T-helper 2 cell treated with Interferon-gamma antibody and Interleukin-4, amounts not matched to agents 5 μg/mL and 100 μg/mL, for 36 hours (primary cell): ENCODE data around the gene METTL17.
"Not testable (repeated sequence)": the region's sequence is repeated elsewhere in the genome, so short reads cannot be mapped to it uniquely, and the experiment has no call there.

Experiments used
- DNase-seq: peaks from one replicate; pipeline ENCODE4 v3.0.0; 2021; ENCODE audit warnings: low spot score
- H3K27ac Mint-ChIP-seq: one replicate; pipeline ENCODE4 v1.8.0; 2021; ENCODE audit warnings: mild to moderate bottlenecking, mixed read lengths
- H3K27me3 Mint-ChIP-seq: one replicate; pipeline ENCODE4 v1.8.0; 2021; ENCODE audit warnings: low read depth, mixed read lengths
- H3K36me3 Mint-ChIP-seq: one replicate; pipeline ENCODE4 v1.8.0; 2021; ENCODE audit warnings: low read depth, mixed read lengths
- H3K4me1 Mint-ChIP-seq: one replicate; pipeline ENCODE4 v1.8.0; 2021; ENCODE audit warnings: low read depth, mixed read lengths
- H3K4me3 Mint-ChIP-seq: one replicate; pipeline ENCODE4 v1.8.0; 2022; ENCODE audit warnings: mild to moderate bottlenecking, moderate library complexity, mixed read lengths
- H3K9me3 Mint-ChIP-seq: one replicate; pipeline ENCODE4 v1.8.0; 2021; ENCODE audit warnings: mixed read lengths

Gene METTL17, protein sequence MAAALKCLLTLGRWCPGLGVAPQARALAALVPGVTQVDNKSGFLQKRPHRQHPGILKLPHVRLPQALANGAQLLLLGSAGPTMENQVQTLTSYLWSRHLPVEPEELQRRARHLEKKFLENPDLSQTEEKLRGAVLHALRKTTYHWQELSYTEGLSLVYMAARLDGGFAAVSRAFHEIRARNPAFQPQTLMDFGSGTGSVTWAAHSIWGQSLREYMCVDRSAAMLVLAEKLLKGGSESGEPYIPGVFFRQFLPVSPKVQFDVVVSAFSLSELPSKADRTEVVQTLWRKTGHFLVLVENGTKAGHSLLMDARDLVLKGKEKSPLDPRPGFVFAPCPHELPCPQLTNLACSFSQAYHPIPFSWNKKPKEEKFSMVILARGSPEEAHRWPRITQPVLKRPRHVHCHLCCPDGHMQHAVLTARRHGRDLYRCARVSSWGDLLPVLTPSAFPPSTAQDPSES

DNA sequence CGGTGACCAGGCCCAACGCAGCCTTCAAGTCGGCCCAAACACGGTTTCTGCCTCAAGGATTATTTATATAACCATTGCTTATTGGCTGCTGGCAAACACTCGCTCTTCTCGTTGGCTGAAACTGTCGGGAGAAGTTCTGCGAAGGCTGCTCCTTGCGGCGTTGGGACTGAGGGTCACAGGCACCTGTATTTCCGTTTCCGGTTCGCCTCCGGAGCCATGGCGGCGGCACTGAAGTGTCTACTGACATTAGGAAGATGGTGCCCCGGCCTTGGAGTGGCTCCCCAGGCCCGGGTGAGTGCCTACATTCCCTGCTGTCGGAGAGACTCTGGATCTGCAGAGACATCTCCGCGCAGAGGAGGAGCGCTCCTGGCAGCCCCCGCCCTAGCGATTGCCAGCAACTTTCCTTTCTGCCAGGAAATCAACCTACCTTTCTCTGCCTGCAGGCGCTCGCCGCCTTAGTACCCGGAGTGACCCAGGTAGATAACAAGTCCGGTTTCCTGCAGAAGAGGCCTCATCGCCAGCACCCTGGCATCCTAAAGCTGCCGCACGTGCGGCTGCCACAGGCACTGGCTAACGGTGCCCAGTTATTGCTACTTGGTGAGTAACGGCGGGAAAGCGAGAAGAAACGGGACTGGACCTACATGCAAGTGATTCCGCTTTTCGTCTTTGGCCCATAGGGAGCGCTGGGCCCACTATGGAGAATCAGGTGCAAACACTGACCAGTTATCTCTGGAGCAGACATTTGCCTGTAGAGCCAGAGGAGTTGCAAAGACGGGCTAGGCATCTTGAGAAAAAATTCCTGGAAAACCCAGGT is at the start of gene METTL17:
METTL17 (plus strand) TSS at position 194 of the 814 bp plus-strand sequence; CDS start at position 217, 23 bp downstream.
- Mint-ChIP-seq H3K4me3 (peak within 1 kb of the TSS; percentile 93), H3K4me1 (peaks cover 11% of the 10 kb centered on the region), H3K27me3 (no peaks in the 10 kb centered on the region), H3K36me3 (peaks cover 27% of the 10 kb centered on the region), H3K9me3 (no peaks in the 10 kb centered on the region), H3K27ac (peak within 1 kb of the TSS; percentile 85)
- DNase-seq, result peak; percentile 90

DNA sequence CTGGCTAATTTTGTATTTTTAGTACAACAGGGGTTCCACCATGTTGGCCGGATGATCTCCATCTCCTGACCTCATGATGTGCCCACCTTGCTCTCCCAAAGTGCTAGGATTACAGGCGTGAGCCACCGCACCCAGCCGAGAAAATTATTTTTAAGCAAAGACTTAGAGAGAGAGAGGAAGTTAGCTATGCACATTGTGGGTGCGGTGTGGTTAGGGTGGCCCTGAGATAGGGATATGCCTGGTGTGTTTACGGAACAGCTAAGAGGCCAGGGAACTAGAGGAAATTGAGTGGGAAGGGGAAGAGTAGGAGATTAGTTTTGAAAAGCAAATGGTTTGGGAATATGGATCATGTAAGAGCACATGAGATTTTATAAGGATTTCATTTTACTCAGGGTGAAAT is 44.6 kb upstream of the METTL17 start:
- H3K27ac Mint-ChIP-seq, DNase-seq, H3K36me3 Mint-ChIP-seq, H3K9me3 Mint-ChIP-seq: not testable (repeated sequence)
- Mint-ChIP-seq H3K27me3 (peaks cover 15% of the 10 kb centered on the region), H3K4me3 (peak overlapping the region; percentile 0), H3K4me1 (peaks cover 11% of the 10 kb centered on the region)

GRCh38 chr14:20946707-20947106 is 43.1 kb upstream of the METTL17 start:
- H3K4me1 Mint-ChIP-seq, result peaks cover 11% of the 10 kb centered on the region
- peaks cover 13% of the 10 kb centered on the region for H3K27me3 Mint-ChIP-seq
- not testable (repeated sequence) for DNase-seq, H3K27ac Mint-ChIP-seq, H3K9me3 Mint-ChIP-seq, H3K4me3 Mint-ChIP-seq, H3K36me3 Mint-ChIP-seq

- Mint-ChIP-seq H3K4me1 (peaks cover 33% of the 10 kb centered on the region), H3K4me3 (peak within 1 kb of the TSS; percentile 68), H3K27ac (peak within 1 kb of the TSS; percentile 88)
- not testable (repeated sequence) for H3K27me3 Mint-ChIP-seq, H3K36me3 Mint-ChIP-seq, DNase-seq, H3K9me3 Mint-ChIP-seq
These were observed 34.8 kb upstream of the METTL17 start, which contains the start of gene RNASE2 for GRCh38 chr14:20954736-20955537. Gene RNASE2, plus strand, starts transcription at chr14:20955487. Its CDS starts 285 bp downstream, at chr14:20955772.

DNA sequence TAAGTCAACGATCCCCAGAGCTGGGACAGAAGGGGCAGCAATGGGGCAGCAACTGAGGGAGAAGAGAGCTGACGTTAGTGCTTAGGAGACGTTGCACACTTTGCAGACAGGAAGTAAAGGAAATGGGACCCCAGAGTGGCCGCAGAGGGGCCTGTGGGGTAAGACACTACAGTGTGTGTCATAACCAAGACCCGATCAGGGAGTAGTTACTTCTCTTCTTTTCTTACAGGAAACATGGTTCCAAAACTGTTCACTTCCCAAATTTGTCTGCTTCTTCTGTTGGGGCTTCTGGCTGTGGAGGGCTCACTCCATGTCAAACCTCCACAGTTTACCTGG is 34.3 kb upstream of the METTL17 start:
- not testable (repeated sequence) for H3K27ac Mint-ChIP-seq, H3K36me3 Mint-ChIP-seq, H3K27me3 Mint-ChIP-seq, H3K4me3 Mint-ChIP-seq, DNase-seq, H3K9me3 Mint-ChIP-seq
- peaks cover 36% of the 10 kb centered on the region for H3K4me1 Mint-ChIP-seq

DNA sequence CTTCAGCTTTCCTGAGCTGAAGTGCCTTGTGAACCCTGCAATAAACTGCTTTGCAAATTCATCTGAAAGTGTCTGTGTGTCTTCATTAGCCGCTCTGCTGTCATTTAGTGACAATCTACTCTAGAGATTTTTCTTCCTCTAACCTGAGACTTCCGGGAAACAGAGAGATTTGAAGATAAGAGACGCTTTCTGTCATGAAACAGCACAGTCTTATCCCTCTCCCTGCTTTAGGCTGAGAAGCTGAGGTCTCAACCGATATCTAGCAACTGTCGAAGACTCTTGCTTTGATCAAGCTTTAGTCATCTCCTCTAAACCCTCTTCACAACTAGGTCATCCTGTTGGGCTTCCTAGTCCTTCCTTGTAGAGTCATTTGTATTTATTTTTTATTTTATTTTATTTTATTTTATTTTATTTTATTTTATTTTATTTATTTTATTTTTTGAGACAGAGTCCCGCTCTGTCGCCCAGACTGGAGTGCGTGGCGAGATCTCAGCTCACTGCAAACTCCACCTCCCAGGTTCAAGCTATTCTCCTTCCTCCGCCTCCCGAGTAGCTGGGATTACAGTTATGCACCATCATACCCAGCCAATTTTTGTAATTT is 33.3 kb upstream of the METTL17 start:
- DNase-seq, result no peak
- Mint-ChIP-seq H3K27me3 (peaks cover 5% of the 10 kb centered on the region), H3K4me1 (peaks cover 43% of the 10 kb centered on the region), H3K36me3 (no peaks in the 10 kb centered on the region), H3K4me3 (peak overlapping the region; percentile 68), H3K9me3 (no peaks in the 10 kb centered on the region), H3K27ac (peak overlapping the region; percentile 88)

DNA sequence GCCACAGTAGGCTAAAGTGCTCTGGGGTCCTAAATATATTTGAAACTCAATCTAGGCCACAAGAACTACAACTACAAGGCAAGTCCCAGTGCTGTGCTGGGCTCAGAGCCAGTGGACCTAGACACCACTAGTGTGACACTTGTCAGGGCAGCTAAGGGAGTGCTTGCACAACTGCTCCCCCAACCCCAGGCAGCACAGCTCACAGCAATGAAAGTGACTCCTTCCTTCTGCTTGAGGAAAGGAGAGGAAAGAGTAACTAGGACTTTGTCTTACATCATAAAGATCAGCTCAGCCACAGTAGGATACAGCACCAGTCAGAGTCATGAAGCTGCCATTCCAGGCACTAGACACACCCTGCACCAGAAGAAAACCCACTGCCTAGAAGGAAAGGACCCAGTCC is 30.8 kb upstream of the METTL17 start:
- not testable (repeated sequence) for H3K4me3 Mint-ChIP-seq, H3K27ac Mint-ChIP-seq, H3K36me3 Mint-ChIP-seq, H3K9me3 Mint-ChIP-seq, DNase-seq, H3K27me3 Mint-ChIP-seq
- peaks cover 47% of the 10 kb centered on the region for H3K4me1 Mint-ChIP-seq

DNA sequence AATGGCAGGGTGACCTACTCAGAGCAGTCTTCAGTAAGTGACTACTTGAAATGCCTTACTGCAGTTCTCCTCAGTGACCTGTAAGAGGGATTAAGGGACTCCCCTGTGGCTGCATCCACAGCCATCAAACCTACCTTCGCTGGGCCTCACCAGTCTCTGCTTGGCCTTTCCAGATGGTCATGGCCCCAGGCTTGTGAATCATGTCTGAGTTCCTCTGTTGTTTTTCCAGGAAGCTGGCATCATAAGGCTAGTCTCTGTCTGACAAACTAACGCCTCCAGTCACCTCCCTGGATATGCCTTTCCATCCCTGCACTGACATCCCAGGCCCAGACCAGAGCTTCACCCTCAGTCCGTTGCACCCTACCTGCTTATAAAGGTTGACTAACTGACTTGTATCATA is 20.4 kb upstream of the METTL17 start:
- H3K4me1 Mint-ChIP-seq, result peaks cover 9% of the 10 kb centered on the region
- peaks cover 55% of the 10 kb centered on the region for H3K27me3 Mint-ChIP-seq
- no peak overlapping the region for H3K4me3 Mint-ChIP-seq
- no peaks in the 10 kb centered on the region for H3K36me3 Mint-ChIP-seq
- no peaks in the 10 kb centered on the region for H3K9me3 Mint-ChIP-seq
- H3K27ac Mint-ChIP-seq, result no peak overlapping the region
- DNase-seq, result no peak

GRCh38 chr14:20970647-20970982 is 19.2 kb upstream of the METTL17 start:
- Mint-ChIP-seq H3K27me3 (peaks cover 48% of the 10 kb centered on the region), H3K4me3 (peak overlapping the region; percentile 92), H3K9me3 (no peaks in the 10 kb centered on the region), H3K36me3 (no peaks in the 10 kb centered on the region), H3K27ac (no peak overlapping the region), H3K4me1 (peaks cover 9% of the 10 kb centered on the region)
- DNase-seq, result no peak

- Mint-ChIP-seq H3K27me3 (peaks cover 43% of the 10 kb centered on the region), H3K4me1 (peaks cover 9% of the 10 kb centered on the region), H3K4me3 (peak overlapping the region; percentile 92), H3K27ac (peak overlapping the region; percentile 1), H3K9me3 (no peaks in the 10 kb centered on the region), H3K36me3 (no peaks in the 10 kb centered on the region)
- DNase-seq, result peak; percentile 81
These were observed 18.6 kb upstream of the METTL17 start for GRCh38 chr14:20970983-20971704.

DNA sequence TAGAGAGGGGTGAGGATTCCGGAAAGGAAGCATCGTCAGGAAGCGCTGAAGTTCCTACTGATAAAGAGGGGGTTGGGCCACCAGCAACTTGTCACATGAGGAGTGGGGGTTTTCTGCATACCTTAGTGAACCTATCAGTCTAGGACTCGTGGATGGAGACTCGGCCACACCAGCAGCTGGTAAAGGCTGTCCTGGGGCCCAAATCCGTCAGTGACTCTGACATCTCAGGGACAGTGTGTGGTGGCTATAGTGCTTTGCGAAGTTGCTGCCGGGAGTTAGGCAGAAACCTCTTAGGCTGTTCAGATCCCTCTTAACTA is 18.1 kb upstream of the METTL17 start:
- Mint-ChIP-seq H3K36me3 (no peaks in the 10 kb centered on the region), H3K9me3 (no peaks in the 10 kb centered on the region), H3K27me3 (peaks cover 42% of the 10 kb centered on the region), H3K4me1 (peaks cover 9% of the 10 kb centered on the region), H3K4me3 (peak overlapping the region; percentile 92), H3K27ac (no peak overlapping the region)
- no peak for DNase-seq

DNA sequence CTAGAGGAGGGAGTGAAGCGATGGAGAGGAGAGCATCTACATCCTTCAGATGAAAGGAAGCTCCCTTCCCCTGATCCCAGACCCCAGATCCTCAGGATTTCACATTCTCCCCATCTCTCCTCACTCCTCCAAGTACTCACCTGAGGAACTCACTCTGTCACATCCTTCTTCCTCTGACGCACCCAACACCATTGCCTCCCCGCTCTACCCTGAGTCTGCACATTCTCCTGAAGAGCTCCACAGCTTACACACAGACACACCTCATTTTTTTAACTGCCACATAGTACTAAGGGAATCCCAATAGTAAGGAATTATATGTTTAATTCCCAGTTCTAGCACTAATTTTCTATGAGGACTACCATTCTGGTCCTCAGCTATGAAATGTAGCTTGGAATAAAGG is 16.3 kb upstream of the METTL17 start:
- H3K36me3 Mint-ChIP-seq, result no peaks in the 10 kb centered on the region
- no peak overlapping the region for H3K27ac Mint-ChIP-seq
- H3K4me1 Mint-ChIP-seq, result peaks cover 9% of the 10 kb centered on the region
- H3K27me3 Mint-ChIP-seq, result peaks cover 28% of the 10 kb centered on the region
- DNase-seq, result no peak
- no peaks in the 10 kb centered on the region for H3K9me3 Mint-ChIP-seq
- no peak overlapping the region for H3K4me3 Mint-ChIP-seq

- DNase-seq, result no peak
- Mint-ChIP-seq H3K36me3 (no peaks in the 10 kb centered on the region), H3K9me3 (no peaks in the 10 kb centered on the region), H3K27ac (no peak overlapping the region), H3K27me3 (peaks cover 40% of the 10 kb centered on the region), H3K4me1 (peaks cover 4% of the 10 kb centered on the region), H3K4me3 (no peak overlapping the region)
These were observed 13.5 kb upstream of the METTL17 start for GRCh38 chr14:20976291-20976690.
